ENCODE data around the gene ZNF778.
"Not testable (repeated sequence)": the region's sequence is repeated elsewhere in the genome, so short reads cannot be mapped to it uniquely, and the experiment has no call there.

The ZNF778 gene

DNA sequence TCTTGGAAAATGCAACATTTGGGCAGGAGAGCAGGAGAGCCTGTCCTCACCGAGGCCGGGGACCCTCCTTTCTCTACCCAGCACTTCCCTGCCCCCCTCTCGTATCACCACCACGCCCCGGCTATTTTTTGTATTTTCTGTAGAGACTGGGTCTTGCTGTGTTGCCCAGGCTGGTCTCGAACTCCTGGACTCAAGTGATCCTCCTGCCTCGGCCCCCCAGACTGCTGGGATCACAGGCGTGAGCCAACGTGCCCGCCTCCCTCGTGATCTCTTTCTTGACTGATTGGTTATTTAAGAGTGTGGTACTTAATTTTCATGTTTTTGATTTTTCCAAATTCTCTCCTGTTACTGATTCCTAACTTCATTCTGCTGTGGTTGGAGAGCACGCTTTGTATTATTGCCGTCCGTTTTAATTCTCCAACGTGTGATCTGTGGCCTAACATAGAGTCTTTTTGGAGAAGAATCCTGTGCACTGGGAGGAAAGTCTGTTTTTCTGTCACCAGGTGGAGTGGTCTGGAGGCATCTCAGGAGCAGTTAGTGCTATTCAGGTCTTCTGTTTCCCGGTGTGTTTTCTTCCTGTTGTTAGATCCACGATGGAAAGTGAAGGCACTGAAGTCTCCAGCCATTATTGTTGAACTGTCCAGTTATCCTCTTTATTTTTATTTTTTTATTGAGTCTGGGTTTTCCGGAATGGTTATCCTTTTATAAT, 40.4 kb downstream of the ZNF778 start:
- no peak for FAIRE-seq

DNA sequence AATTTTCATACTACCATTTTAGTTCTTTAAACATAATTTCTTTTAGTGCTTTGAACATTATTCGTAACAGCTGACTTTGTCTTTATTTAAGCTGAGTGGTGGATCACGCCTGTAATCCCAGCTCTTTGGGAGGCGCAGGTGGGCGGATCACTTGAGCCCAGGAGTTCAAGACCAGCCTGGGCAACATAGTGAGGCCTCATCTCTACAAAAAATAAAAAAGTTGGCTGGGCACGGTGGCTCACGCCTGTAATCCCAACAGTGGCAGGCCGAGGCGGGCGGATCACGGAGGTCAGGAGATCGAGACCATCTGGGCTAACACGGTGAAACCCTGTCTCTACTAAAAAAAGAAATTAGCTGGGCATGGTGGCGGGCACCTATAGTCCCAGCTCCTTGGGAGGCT, 42.4 kb downstream of the ZNF778 start:
- not testable (repeated sequence) for FAIRE-seq

DNA sequence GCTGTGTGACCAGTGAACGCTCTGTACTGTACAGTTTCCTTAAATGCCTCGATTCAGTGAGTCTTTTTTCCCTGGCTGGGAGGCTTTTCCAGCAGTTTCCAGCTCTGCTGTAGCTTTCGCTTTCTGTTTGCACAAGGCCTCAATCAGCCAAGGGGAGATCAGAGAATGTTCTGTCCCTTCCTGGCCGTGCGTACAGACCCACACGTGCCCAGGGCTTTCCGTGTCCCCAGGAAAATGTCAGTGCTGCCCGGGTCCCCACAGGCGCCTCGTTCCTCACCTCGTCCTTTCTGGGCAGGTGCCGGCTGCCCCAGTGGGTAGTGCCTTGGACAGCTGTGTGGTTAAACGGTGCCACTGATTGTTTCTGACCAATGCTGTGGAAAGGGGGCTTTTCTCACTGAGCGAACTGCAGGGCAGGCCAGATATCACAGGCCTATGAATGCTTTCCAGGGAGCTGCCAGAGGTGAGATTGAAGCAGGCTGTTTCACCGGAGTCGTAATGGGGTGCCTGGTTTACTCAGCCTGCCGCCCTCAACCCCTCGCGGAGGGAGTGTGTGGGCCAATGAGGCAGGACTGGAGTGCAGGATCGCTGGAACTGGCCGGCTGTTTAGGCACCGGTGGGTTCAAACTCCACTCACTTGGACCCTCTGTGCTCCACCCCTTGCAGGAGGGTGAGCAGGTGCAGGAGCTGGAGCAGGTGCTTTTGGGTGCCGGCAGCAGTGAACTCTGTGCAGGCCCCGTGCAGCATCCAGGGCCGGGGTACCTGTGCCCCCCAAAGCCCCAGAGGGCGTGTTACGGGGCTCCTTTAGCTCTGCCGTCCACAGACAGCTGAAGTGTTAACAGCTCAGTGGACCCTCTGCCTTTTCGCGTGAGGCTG, 44.4 kb downstream of the ZNF778 start:
- no peak for FAIRE-seq

DNA sequence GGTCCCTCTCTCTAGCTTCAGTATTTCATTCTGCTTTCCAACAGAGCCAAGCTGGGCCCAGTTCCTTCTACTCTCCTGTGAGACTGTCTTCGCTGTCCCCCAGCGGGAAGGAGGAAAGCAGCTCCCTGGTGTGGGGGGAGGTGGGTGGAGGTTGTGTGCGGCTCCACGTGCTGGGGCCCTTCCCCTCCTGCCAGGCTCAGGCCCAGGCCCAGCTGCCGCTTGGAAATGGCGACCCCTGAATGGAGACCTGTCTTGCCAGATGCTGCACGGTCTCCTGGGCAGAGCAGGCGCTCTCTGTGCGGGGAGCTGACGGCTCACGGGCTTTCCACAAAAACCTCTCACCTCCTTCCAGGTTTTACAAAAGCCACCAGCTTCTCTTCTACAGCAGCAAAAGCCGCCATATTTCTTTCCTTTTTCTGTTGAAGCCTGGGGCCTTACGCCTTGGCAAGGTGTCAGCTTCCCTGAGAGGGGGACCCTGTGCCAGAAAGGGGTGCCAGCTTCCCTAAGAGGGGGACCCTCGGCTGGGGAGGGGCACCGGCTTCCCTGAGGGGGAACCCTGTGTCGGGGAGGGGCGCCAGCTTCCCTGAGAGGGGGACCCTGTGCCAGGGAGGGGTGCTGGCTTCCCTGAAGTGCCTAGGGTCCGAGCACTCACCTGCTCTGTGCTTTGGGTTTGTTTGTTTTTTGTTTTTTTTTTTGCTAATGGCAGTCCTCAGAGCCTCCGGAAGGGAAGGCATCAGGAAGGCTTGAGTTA, 47.5 kb downstream of the ZNF778 start:
- no peak for FAIRE-seq

DNA sequence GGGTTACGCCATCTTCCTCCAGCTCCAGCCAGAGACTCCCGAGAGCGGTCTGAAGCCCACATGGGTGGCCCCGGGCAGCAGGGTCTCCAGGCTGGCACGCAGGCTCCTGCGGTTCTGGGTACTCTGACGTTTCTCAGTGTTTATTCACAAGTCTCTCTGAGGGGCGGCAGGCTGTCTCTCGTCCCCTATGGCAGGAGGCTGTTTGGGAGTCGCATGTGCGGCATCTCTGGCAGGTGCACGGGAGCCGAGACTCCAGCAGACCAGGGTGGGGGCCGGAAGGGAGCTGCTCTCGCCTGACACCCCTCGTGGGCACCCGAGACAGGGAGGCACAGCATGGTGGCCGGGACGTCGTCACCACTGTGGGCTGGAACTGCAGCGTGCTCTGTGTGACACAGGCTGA, 48.1 kb downstream of the ZNF778 start:
- no peak for FAIRE-seq

DNA sequence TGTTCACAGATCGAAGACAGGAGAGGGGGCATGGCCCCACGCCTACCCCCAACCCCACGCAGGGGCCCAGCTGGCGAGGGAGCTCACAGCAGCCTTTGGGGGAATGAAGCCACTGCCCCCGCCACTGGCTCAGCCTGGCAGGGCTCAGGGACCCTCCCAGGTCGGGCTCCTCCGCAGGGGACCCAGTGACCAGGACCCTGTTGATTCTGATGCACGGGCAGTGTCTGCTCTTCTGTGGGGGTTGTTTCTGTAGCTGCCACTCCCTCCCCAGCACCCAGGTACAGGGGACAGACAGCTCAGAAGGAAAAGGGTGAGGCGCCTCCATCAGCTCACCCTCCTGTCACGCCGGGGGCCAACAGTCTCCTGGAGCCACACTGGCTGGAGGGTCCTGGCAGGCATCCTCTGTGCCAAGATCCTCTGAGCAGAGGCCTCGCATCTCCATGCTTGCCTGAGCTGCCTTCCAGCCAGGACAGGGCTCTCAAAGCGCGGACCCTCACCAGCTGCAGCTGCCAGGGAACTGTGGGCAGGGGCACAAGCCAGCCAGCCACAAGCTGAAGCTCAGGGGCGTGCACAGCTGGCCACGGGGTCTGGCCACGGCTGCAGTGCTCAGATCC, 49.1 kb downstream of the ZNF778 start:
- no peak for FAIRE-seq

DNA sequence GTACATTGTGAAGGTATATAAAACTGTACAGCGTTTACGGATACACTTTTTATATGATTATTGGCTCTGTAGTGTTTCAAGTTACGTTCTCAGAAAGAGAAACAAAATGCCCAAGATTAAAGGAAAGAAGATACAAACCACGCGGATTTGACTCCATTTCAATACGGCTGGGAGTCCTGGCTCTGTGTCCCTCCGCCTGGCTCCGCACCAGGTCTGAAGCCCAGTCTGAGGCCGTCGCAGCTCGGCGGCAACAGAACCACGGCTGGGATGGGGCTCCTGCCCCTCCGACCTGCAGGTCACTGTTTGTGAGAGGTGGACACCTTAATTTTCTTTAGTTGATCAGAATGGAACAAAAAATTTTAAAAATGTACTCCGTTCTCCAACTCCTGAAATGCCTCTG, 50.2 kb downstream of the ZNF778 start:
- not testable (repeated sequence) for FAIRE-seq

DNA sequence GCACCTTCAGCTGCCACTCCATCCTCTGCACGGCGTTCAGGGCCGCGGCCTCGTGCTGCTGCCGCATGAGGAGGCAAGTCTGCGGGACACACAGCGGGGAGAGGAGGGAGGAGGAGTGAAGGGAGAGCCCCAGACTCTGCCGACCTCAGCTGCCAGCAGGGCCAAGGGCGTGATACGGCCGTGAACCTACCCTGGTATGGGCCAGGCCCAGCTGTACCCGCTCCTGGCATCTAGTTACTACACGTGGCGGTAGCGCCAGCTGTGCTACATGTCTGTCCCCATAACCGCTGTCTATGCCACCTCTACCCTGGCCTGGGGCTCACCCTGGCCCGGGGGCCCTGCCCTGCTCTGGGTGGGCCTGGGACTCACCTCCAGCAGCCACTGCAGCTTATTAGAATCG, 51.1 kb downstream of the ZNF778 start:
- FAIRE-seq = no peak

DNA sequence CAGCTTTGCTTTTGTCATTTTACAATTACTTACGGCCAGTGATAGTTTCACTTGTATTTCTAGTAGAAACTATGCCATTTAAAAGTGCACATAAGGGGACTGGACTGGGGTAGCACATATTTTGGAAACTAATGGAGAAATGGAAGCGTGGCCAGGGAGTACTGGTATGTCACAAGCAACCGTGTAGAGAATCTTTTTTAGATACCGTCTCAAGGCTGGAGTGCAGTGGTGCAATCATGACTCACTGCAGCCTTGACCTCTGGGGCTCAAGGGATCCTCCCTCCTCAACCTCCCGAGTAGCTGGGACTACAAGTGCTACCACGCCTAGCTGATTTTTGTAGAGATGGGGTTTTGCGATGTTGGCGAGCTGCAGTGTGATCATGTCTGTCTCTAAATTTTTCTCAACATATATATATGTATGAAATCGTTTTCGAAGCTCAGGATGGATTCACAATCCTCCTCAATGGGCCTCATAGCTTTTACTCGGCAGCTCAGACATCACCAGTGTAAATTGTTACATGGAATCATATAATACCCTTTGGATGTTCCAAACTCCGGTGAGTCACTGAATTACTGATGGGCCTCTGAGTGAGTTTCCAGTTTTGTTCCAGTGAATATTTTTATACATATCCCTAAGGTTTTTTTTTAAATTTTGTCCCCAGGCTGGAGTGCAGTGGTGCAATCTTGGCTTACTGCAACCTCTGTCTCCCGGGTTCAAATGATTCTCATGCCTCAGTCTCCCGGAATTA, 51.7 kb downstream of the ZNF778 start:
- no peak for FAIRE-seq

DNA sequence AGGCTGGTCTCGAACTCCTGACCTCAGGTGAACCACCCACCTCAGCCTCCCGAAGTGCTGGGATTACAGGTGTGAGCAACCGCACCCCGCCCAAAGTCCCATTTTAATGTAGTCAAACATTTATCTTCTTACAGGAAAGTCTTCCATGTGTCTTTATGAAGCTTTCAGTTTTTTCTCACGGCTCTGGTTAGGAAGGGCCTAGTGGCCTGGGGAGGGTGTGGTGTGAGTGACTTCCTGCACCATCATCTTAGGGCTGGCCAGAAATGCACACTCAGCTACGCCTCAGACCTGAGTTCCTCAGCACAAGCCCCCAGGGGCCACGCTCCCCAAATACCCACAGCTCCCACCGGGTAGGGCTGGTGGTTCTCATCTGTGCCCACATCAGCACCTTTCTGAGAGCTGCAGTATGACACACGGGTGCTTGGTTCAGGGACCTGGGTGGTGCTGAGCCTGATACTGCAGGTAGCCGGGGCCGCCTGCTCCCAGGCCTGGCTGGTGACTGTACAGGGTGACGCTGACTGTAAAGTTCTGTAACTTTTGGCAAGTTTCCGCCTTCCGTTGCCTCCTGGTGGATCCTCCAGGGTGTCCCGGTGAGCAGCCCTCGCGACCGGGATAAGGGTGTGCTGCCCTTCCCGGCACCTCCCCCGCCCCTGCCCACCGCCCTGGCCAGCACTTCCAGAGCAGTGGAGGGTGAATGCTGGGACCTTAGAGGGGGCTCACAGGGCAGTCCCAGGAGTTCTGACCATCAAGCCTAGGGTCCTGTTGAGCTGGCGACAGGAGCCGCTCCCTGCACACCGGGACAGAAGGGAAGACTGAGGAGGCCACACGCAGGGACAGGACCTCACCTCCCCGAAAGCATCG, 52.5 kb downstream of the ZNF778 start:
- FAIRE-seq = no peak

DNA sequence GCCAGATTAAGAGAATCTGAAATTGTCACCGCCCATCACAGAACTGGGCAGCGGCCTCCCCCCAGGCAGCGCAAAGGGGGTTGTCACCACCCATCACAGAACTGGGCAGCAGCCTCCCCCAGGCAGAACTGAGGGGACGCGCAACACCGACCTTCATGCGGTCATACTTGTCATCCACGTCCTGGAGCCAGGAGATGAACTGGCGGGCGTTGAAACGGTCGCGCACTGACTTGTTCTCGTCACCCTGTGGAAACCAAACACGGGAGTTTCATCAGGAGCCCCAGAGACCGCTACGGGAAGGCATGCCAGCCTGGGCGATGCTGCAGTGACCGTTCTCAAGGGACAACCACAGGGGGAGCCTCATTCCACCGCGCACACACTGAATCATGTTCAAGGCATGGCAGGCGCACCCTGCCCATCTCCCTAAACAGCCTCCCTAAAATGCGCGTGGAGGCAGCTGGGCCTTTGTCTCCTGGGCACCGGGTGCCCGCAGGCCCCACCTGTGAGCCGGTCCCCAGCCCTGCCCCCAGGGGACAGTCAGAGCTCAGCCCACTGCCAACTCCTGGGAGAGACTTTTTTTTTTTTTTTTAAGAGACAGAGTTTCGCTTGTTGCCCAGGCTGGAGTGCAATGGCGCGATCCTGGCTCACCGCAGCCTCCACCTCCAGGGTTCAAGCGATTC, 53.3 kb downstream of the ZNF778 start:
- no peak for FAIRE-seq

DNA sequence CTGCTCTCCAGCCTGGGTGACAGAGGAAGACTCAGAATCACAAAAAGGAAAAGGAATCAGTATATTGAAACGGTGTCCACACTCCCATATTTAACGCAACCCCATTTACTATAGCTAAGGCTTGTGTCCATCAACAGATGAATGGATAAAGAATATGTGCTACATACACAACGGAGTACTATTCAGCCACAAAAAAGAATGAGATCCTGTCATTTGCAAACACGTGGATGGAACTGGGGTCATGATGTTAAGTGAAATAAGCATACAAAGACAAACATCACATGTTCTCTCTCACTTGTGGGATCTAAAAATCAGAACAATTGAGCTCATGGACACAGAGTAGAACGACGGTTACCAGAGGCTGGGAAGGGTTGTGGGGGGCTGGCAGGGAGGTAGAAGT, 55.1 kb downstream of the ZNF778 start:
- no peak for FAIRE-seq

DNA sequence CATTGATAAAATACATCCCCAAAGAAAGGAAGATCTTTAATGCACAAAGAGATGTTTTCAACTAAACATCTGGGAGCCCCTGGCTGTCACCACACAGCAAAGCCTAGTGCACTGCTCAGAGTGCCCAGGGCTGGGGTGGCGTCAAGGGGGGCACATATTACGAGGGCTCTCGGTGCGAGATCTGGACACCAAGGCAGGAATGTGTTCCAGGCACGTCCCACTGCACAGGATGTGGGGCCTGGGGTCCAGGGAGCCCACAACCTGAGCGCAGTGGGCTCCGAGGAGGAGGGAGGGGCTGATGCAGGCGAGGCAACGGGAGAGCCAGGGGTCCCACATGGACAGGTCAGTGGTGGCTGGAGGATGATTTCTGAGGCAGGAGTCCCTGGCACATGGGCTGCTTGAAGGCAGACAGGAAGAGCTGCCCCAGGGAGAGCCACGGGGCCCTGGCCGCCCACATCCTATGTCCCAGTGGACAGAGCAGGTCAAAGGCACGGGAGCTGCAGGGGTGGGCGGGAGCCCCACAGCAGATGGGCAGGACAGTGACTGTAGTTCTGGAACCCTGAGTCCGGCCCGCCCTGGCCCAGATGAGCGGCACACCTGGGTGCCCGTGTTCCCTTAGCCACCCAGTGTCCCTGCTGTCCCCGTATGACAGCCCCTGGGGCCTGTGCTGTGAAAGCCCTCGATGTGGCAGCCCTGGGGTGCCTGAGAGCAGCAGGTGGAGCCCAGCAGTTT, 56.4 kb downstream of the ZNF778 start:
- FAIRE-seq = no peak

DNA sequence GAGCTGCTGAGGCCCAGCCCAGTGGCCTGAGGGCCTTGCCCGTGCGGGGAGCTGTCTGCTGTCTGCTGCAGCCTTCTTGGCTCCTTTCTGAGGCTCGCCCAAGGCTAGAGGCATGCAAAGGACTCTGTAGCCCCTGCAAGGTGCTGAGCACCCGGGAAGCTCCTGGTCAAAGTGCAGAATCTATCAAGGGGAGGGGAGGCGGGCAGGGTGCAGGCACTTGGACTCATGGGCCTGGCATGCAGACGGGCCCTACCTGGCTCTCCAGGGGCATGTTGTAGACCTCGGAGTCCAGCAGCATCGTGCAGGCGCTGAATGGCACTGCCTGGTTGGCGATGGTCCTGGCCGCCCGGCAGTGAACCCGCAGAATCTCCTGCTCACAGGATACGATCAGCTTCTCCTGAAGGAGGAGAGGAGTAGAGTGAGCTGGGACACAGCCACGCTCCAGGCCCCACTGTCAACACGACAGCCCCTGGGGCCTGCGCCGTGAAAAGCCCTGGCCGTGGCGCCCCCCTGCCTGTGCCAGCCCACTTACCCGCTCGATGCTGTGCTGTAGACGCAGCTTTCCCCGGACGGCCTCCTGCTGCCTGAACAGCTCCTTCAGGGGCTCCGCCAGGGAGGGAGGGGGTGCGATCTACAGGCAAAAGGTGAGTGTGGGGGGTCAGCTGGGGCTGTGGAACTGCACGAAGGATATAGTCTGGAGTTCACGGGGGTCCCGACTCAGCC, 57.2 kb downstream of the ZNF778 start:
- FAIRE-seq = no peak

DNA sequence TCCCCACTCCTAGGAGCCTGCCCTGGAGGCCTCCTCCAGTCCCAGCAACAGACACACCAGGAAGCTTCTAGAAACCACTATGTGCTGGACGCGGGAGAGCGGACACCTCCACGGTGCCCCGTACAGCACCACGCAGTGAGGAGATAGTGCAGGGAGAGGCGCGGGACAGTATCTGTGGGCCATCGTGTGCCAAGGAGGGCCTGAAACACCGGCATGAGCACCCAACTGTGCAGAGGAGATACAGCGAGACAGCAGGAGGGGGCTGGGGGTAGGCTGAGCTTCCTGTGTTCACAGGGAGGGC, 57.7 kb downstream of the ZNF778 start:
- FAIRE-seq = no peak

DNA sequence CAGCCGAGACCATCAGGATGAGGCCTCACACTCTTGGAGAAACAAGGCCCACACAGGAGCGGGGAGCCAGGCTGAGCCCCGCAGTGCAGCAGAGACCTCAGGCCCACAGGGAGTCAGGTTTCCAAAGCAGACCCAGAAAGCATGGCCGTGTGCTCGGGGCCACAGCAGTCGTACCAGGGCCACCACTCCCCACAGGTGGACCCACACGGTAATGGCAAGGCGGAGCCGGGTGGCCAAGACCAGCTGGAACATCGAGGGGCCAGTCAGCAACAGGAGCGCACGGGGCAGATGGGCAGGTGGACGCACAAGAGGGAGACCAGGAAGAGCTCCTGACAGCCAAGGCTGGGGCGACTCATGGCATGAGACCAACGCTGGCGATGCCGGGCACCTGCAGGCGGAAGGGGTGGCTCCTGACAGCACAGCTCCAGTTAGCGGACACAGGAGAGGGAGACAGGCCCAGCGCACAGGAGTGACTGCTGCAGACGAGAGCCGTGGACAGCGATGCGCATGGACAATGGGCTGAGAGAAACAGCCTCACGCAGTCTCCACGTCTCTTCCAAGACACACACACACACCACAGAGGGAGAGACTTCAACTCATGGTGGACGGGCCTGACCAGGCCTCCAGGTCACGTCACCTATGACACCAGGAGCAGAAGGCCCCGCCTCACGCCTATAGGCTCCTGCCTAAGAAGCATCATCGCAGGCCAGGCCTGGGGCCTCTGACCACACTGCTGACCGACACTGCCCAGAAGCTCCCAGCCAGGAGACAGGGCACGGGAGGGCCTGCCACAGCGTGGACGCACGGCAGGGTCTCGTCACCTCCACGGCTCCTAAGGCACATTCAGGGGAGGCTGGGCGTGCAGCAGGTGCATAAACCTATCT, 58.6 kb downstream of the ZNF778 start:
- FAIRE-seq = no peak

DNA sequence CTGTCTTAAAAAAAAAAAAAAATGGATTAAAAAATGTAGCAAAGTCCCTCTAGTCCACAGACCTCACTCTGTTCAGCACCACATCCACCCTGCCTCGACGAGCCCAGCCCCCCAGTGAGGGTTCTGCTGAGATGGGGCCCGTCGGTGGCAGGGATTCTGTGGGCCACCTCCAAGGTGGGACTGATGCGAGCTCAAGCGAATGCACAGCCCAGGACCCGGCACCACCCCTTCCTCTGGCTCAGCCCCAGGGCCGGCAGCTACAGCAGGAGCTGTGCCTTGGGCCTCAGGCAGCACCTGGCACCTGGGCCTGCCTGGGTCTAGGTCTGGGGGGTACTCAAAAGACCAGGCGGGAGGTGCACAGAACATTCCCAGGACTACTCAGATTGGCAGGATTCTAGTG, 59.5 kb downstream of the ZNF778 start:
- no peak for FAIRE-seq

DNA sequence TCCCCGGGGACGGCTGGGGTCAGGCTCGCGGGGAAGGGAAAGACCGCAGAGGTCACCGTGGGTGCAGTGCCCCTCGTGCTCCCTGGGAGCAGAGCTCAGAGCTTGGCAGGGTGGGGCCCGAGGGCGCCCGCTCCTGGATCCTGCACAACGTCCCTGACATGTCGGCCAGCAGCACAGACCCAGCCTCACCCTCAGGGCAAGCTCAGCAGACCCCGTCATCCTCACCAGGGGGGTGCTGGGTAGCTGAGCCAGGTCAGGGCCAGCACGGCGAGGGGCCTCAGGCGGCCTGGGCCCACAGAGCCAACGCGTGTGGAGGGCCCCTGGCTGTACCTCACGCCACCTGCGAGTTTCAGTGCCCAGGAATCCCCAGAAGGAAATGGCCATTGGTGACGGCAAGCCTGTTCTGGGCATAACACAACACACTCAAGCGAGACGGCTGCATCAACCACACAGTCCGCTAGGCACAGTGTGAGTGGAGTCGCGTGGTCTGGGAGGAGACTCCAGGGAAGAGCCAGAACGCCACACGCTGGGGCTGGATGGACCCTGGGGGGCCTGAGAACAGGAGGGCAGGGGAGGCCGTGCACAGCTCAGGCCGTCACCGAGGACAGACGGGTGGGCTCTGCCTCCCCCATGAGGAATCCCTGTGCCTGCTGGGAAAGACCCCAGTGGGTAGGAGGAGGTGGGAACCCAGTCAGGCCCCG, 60.3 kb downstream of the ZNF778 start:
- FAIRE-seq = no peak
